DOHH2 (cell line): ENCODE data around the gene METTL24.

ENCODE experiments used
- H3F3A ChIP-seq: fragments of 200-600 bp; sonication (generic), shearing (Covaris generic); 2 replicates; pipeline ENCODE4 v1.6.0; 2016; ENCODE audit warnings: antibody characterized with exemption, mild to moderate bottlenecking; ENCODE audit not compliant: control insufficient read depth, insufficient read depth
- H3K27ac ChIP-seq: fragments of 200-600 bp; sonication (generic); 2 replicates; pipeline ENCODE4 v1.5.1; 2014; ENCODE audit warnings: low read depth, mild to moderate bottlenecking, low read length, moderate library complexity
- H3K27me3 ChIP-seq: fragments of 200-600 bp; sonication (generic); 2 replicates; pipeline ENCODE4 v1.6.1; 2014; ENCODE audit warnings: mild to moderate bottlenecking, low read length, mixed read lengths; ENCODE audit not compliant: control insufficient read depth
- H3K36me3 ChIP-seq: fragments of 200-600 bp; sonication (generic); 2 replicates; pipeline ENCODE4 v1.6.1; 2014; ENCODE audit warnings: mild to moderate bottlenecking, low read length, moderate library complexity, mixed read lengths; ENCODE audit not compliant: control insufficient read depth
- H3K4me1 ChIP-seq: fragments of 200-600 bp; sonication (generic); 2 replicates; pipeline ENCODE4 v1.6.1; 2014; ENCODE audit warnings: mild to moderate bottlenecking, low read length, mixed read lengths; ENCODE audit not compliant: control insufficient read depth
- H3K4me2 ChIP-seq: fragments of 200-600 bp; sonication (generic); 2 replicates; pipeline ENCODE4 v1.6.0; 2014; ENCODE audit warnings: mild to moderate bottlenecking, low read length, moderate library complexity
- H3K4me3 ChIP-seq: fragments of 200-600 bp; sonication (generic); 2 replicates; pipeline ENCODE4 v1.5.1; 2014; ENCODE audit warnings: mild to moderate bottlenecking, low read length, mixed read lengths
- H3K79me2 ChIP-seq: fragments of 200-600 bp; sonication (generic); 2 replicates; pipeline ENCODE4 v1.6.1; 2014; ENCODE audit warnings: mild to moderate bottlenecking, low read length, mixed read lengths; ENCODE audit not compliant: control insufficient read depth
- H3K9me2 ChIP-seq: fragments of 200-600 bp; sonication (generic); replicated peaks from 2 replicates; pipeline ENCODE4 v1.6.1; 2014; ENCODE audit warnings: mild to moderate bottlenecking, low read length, mixed read lengths; ENCODE audit not compliant: control insufficient read depth
- H3K9me3 ChIP-seq: fragments of 200-600 bp; sonication (generic); 2 replicates; pipeline ENCODE4 v1.6.1; 2014; ENCODE audit warnings: antibody characterized with exemption, low read length, mixed read lengths; ENCODE audit not compliant: control insufficient read depth, insufficient read depth
- H4K20me1 ChIP-seq: fragments of 200-600 bp; sonication (generic); 2 replicates; pipeline ENCODE4 v1.6.0; 2014; ENCODE audit warnings: low read depth, mild to moderate bottlenecking, antibody characterized with exemption, low read length, moderate library complexity; ENCODE audit not compliant: control insufficient read depth, insufficient read depth
- CTCF ChIP-seq: fragments of 200-600 bp; sonication (generic); IDR thresholded peaks from one replicate; pipeline ENCODE4 v1.5.1; 2014; ENCODE audit warnings: antibody characterized with exemption, mild to moderate bottlenecking, low read depth, low read length; ENCODE audit not compliant: poor library complexity, severe bottlenecking
- EZH2phosphoT487 ChIP-seq: fragments of 200-600 bp; sonication (generic); IDR thresholded peaks from 2 replicates; pipeline ENCODE4 v1.6.1; 2017; ENCODE audit warnings: borderline replicate concordance, mild to moderate bottlenecking, antibody characterized with exemption, low read length, moderate library complexity, mixed read lengths

METTL24 gene

GRCh38 chr6:110266996-110267395 is 91.2 kb downstream of the METTL24 start:
- Histone ChIP-seq H4K20me1 (no peaks in the 10 kb centered on the region), H3K9me3 (peaks cover 3% of the 10 kb centered on the region; the same call in 1 of the 2 replicates), H3K9me2 (no peaks in the 10 kb centered on the region), H3K79me2 (no peaks in the 10 kb centered on the region), H3K36me3 (no peaks in the 10 kb centered on the region), H3K4me2 (no peak overlapping the region), H3F3A (no peaks in the 10 kb centered on the region), H3K4me3 (no peak overlapping the region), H3K27me3 (no peaks in the 10 kb centered on the region), H3K27ac (no peak overlapping the region), H3K4me1 (no peaks in the 10 kb centered on the region)
- TF ChIP-seq CTCF (no peak), EZH2phosphoT487 (no peak)

DNA sequence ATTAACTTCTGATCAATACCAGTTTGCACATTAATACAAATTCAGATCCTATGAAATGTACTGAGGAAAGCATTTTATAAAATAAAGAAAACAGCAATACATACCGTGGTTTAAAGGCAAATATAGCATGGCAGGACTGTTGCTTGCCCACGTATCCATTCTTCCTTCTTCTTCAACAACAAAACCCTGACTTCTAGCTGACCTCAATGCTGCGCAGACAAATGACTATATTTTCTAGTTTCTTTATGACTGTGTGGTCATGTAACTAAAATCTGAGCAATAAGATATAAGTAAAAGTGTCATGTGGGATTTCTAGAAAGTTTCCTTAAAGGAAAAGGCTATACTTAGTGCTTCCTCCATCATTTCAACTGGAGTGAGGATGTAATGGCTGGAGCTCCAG is 92.9 kb downstream of the METTL24 start:
- Histone ChIP-seq H3K27ac (no peak overlapping the region), H3K36me3 (no peaks in the 10 kb centered on the region), H4K20me1 (no peaks in the 10 kb centered on the region), H3K4me3 (no peak overlapping the region), H3K9me2 (no peaks in the 10 kb centered on the region), H3K9me3 (peaks cover 3% of the 10 kb centered on the region; the same call in 1 of the 2 replicates), H3K4me1 (no peaks in the 10 kb centered on the region), H3K79me2 (no peaks in the 10 kb centered on the region), H3F3A (no peaks in the 10 kb centered on the region), H3K4me2 (no peak overlapping the region), H3K27me3 (no peaks in the 10 kb centered on the region)
- no peak for TF ChIP-seq EZH2phosphoT487

GRCh38 chr6:110256366-110256765 is 101.8 kb downstream of the METTL24 start:
- Histone ChIP-seq H3F3A (no peaks in the 10 kb centered on the region), H3K4me2 (no peak overlapping the region), H3K9me3 (no peaks in the 10 kb centered on the region), H4K20me1 (no peaks in the 10 kb centered on the region), H3K4me3 (no peak overlapping the region), H3K9me2 (no peaks in the 10 kb centered on the region), H3K36me3 (no peaks in the 10 kb centered on the region), H3K27ac (no peak overlapping the region), H3K4me1 (no peaks in the 10 kb centered on the region), H3K27me3 (no peaks in the 10 kb centered on the region), H3K79me2 (no peaks in the 10 kb centered on the region)
- no peak for TF ChIP-seq CTCF
- no peak for TF ChIP-seq EZH2phosphoT487

GRCh38 chr6:110255211-110255750 is 102.9 kb downstream of the METTL24 start:
- H3K4me2 ChIP-seq, result no peak overlapping the region
- H3K4me3 ChIP-seq, result no peak overlapping the region
- H3K27me3 ChIP-seq, result no peaks in the 10 kb centered on the region
- TF ChIP-seq CTCF (no peak), EZH2phosphoT487 (no peak)
- H3K9me3 ChIP-seq, result no peaks in the 10 kb centered on the region
- H3K4me1 ChIP-seq, result no peaks in the 10 kb centered on the region
- no peaks in the 10 kb centered on the region for H3K79me2 ChIP-seq
- H4K20me1 ChIP-seq, result no peaks in the 10 kb centered on the region
- H3K36me3 ChIP-seq, result no peaks in the 10 kb centered on the region
- no peaks in the 10 kb centered on the region for H3K9me2 ChIP-seq
- H3F3A ChIP-seq, result no peaks in the 10 kb centered on the region
- no peak overlapping the region for H3K27ac ChIP-seq
